ENCODE data around the gene EDNRA.

Gene EDNRA

DNA sequence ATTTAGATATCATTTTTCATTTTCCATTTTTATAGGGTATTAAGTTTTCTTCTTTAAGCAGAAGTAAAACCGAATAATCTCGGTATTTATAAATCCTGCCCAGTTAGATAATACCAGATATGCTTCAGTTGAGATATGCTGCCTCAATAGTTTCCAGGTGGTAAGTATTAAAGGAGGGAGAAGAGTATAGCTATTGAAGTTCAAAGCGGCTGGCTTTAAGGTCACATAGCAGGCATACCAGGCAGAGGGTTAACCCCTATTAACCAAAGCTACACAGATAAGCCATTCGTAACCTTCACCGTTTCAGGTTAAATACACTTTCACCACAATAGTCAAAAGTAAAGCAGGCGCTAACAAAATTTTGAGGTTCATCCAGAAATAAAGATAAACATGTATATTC lies 54.2 kb downstream of the EDNRA start:
- TF ChIP-seq, protein P1, sequence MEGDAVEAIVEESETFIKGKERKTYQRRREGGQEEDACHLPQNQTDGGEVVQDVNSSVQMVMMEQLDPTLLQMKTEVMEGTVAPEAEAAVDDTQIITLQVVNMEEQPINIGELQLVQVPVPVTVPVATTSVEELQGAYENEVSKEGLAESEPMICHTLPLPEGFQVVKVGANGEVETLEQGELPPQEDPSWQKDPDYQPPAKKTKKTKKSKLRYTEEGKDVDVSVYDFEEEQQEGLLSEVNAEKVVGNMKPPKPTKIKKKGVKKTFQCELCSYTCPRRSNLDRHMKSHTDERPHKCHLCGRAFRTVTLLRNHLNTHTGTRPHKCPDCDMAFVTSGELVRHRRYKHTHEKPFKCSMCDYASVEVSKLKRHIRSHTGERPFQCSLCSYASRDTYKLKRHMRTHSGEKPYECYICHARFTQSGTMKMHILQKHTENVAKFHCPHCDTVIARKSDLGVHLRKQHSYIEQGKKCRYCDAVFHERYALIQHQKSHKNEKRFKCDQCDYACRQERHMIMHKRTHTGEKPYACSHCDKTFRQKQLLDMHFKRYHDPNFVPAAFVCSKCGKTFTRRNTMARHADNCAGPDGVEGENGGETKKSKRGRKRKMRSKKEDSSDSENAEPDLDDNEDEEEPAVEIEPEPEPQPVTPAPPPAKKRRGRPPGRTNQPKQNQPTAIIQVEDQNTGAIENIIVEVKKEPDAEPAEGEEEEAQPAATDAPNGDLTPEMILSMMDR (IDR thresholded peaks at IDR 0.05; ENCODE audit: insufficient read depth, missing control alignments), result no peak
- no peak for FAIRE-seq

GRCh38 chr4:147538711-147539110 lies 57.8 kb downstream of the EDNRA start:
- TF ChIP-seq, protein P1 (IDR thresholded peaks at IDR 0.05; ENCODE audit: insufficient read depth, missing control alignments), result no peak
- FAIRE-seq, result no peak

More for the DNA sequence above, 54.2 kb downstream of the EDNRA start:
- DNase-seq (ENCODE audit: insufficient read length, low spot score), result no peak

GRCh38 chr4:147539959-147540358 lies 59.1 kb downstream of the EDNRA start:
- TF ChIP-seq, protein P1 (IDR thresholded peaks at IDR 0.05; ENCODE audit: insufficient read depth, missing control alignments), result no peak
- FAIRE-seq (no peak), DNase-seq (ENCODE audit: insufficient read length, low spot score) (no peak)

More at GRCh38 chr4:147538711-147539110, 57.8 kb downstream of the EDNRA start:
- DNase-seq (ENCODE audit: insufficient read length, low spot score), result no peak

GRCh38 chr4:147542229-147542990 lies 61.5 kb downstream of the EDNRA start:
- DNase-seq (ENCODE audit: insufficient read length, low spot score), result no peak
- no peak for FAIRE-seq
- TF ChIP-seq, protein P1 (IDR thresholded peaks at IDR 0.05; ENCODE audit: insufficient read depth, missing control alignments), result no peak

GRCh38 chr4:147543034-147543433 lies 62.1 kb downstream of the EDNRA start:
- FAIRE-seq, result no peak
- TF ChIP-seq, protein P1 (IDR thresholded peaks at IDR 0.05; ENCODE audit: insufficient read depth, missing control alignments), result no peak

GRCh38 chr4:147546349-147546748 lies 65.5 kb downstream of the EDNRA start:
- no peak for DNase-seq (ENCODE audit: insufficient read length, low spot score)
- TF ChIP-seq, protein P1 (IDR thresholded peaks at IDR 0.05; ENCODE audit: insufficient read depth, missing control alignments), result no peak
- FAIRE-seq, result no peak

More at GRCh38 chr4:147543034-147543433, 62.1 kb downstream of the EDNRA start:
- DNase-seq (ENCODE audit: insufficient read length, low spot score), result no peak
